GM12878 (cell line): ENCODE results near the gene ITPR2. TPM values are rescaled to one million over a fixed set of nuclear protein-coding genes. Genes with fewer than 3 reads are reported as not detected.

Source experiments
- ATAC-seq: fragments of 200-7000 bp; cut with Tn5 transposase; 3 replicates; pipeline ENCODE4 v1.9.1; 2020; ENCODE audit warnings: mild to moderate bottlenecking, moderate library complexity
- BruUV-seq: library from RNA; stranded (reverse); fragments of 400-500 nt; replicated peaks from 2 replicates; lab custom pipeline; 2021; lab: Mats Ljungman, UMichigan
- CTCF ChIA-PET: fragments of 300-600 bp; sonication (Branson Sonifier 250); formaldehyde crosslinking; extraction: SDS; loops from one replicate; lab custom pipeline; 2021; ENCODE audit warnings: inconsistent platforms; lab: Yijun Ruan, JAX
- POLR2A ChIA-PET: fragments of 350-600 bp; formaldehyde crosslinking; extraction: SDS; loops from one replicate; lab custom pipeline; 2021; ENCODE audit warnings: inconsistent platforms; lab: Charles Lee
- RAD21 ChIA-PET: fragments of 300-600 bp; sonication (Branson Sonifier 250); formaldehyde crosslinking; loops from one replicate; lab custom pipeline; 2023; ENCODE audit warnings: antibody characterized with exemption; ENCODE audit not compliant: unreplicated experiment; lab: Charles Lee
- SMC1A ChIA-PET: fragments of 300-600 bp; sonication (Branson Sonifier 250); formaldehyde crosslinking; loops from one replicate; lab custom pipeline; 2023; ENCODE audit not compliant: unreplicated experiment, uncharacterized antibody; lab: Charles Lee
- DNase-seq: peaks from one replicate; pipeline ENCODE4 v3.0.0-alpha.2; 2011; ENCODE audit warnings: low read depth, low spot score
- FAIRE-seq: peaks from 3 replicates; lab custom pipeline; 2011; peaks lifted over from hg19 to GRCh38; lab: Jason Lieb, UNC
- H2AFZ ChIP-seq: 2 replicates; pipeline ENCODE4 v1.6.0; 2011; ENCODE audit warnings: low read depth, low read length, control low read depth; ENCODE audit not compliant: control insufficient read depth
- H3K27ac ChIP-seq: 2 replicates; pipeline ENCODE4 v1.5.1; 2011; ENCODE audit warnings: control low read depth; ENCODE audit not compliant: control insufficient read depth, insufficient read depth
- H3K27me3 ChIP-seq, 2 experiments: replicated peaks in 1 of 2; 2 replicates each; pipeline versions ENCODE4 v1.6.0 to v1.6.1; 2011; ENCODE audit warnings: low read length in 1 of 2; ENCODE audit not compliant: control insufficient read depth in 2 of 2, insufficient read depth in 2 of 2
- H3K36me3 ChIP-seq, 2 experiments: 2 replicates each; pipeline ENCODE4 v1.5.1; 2011; ENCODE audit warnings: low read length in 1 of 2; ENCODE audit not compliant: control insufficient read depth in 2 of 2, insufficient read depth in 2 of 2
- H3K4me1 ChIP-seq: 2 replicates; pipeline ENCODE4 v1.6.1; 2011; ENCODE audit warnings: mild to moderate bottlenecking, low read length, moderate library complexity, mixed read lengths; ENCODE audit not compliant: control insufficient read depth, insufficient read depth
- H3K4me2 ChIP-seq: 2 replicates; pipeline ENCODE4 v1.6.0; 2011; ENCODE audit warnings: control low read depth; ENCODE audit not compliant: control insufficient read depth, insufficient read depth
- H3K4me3 ChIP-seq: fragments of 200-600 bp; sonication (generic); 2 replicates; pipeline ENCODE4 v1.5.1; 2016
- H3K79me2 ChIP-seq: 2 replicates; pipeline ENCODE4 v1.6.0; 2011; ENCODE audit warnings: low read length; ENCODE audit not compliant: control insufficient read depth, insufficient read depth
- H3K9ac ChIP-seq: 2 replicates; pipeline ENCODE4 v1.8.0; 2011; ENCODE audit warnings: low read length, control low read depth, mixed read lengths; ENCODE audit not compliant: control insufficient read depth, insufficient read depth
- H3K9me3 ChIP-seq: replicated peaks from 3 replicates; pipeline ENCODE4 v1.5.1; 2011; ENCODE audit warnings: mild to moderate bottlenecking, low read length; ENCODE audit not compliant: control insufficient read depth, insufficient read depth
- H4K20me1 ChIP-seq: 2 replicates; pipeline ENCODE4 v1.6.0; 2011; ENCODE audit not compliant: control insufficient read depth, insufficient read depth
- ATF7 ChIP-seq: fragments of 450-650 bp; IDR thresholded peaks from 2 replicates; pipeline ENCODE4 v1.6.1; 2016; ENCODE audit warnings: low read depth, mild to moderate bottlenecking
- CBX3 ChIP-seq: fragments of 200-600 bp; sonication (generic); IDR thresholded peaks from 2 replicates; pipeline ENCODE4 v1.6.1; 2016; ENCODE audit warnings: low read depth, borderline replicate concordance
- DPF2 ChIP-seq: fragments of 450-650 bp; IDR thresholded peaks from 2 replicates; pipeline ENCODE4 v1.6.1; 2017; ENCODE audit warnings: mild to moderate bottlenecking
- IKZF2 ChIP-seq, 2 experiments: fragments of 450-650 bp; IDR thresholded peaks; 2 replicates each; pipeline ENCODE4 v1.6.1; 2017; ENCODE audit warnings: mild to moderate bottlenecking in 2 of 2, moderate library complexity in 2 of 2
- MTA3 ChIP-seq: IDR thresholded peaks from 2 replicates; pipeline ENCODE4 v1.6.1; 2012; ENCODE audit warnings: low read length, inconsistent platforms, borderline replicate concordance
- NFXL1 ChIP-seq: fragments of 450-650 bp; IDR thresholded peaks from 2 replicates; pipeline ENCODE4 v1.6.1; 2017; ENCODE audit warnings: antibody characterized with exemption, mild to moderate bottlenecking, borderline replicate concordance
- NFYB ChIP-seq: IDR thresholded peaks from 2 replicates; pipeline ENCODE4 v1.6.1; 2011; ENCODE audit warnings: low read depth, mild to moderate bottlenecking, low read length, improper control_type of control experiment, moderate library complexity; ENCODE audit not compliant: insufficient read depth
- POLR2AphosphoS2 ChIP-seq: IDR thresholded peaks from 2 replicates; pipeline ENCODE4 v1.6.1; 2011; ENCODE audit warnings: low read depth, mild to moderate bottlenecking, low read length, improper control_type of control experiment, moderate library complexity
- SIN3A ChIP-seq: IDR thresholded peaks from 2 replicates; pipeline ENCODE4 v1.6.1; 2012; ENCODE audit warnings: low read depth, low read length, improper control_type of control experiment
- SMARCA5 ChIP-seq: fragments of 450-650 bp; IDR thresholded peaks from 2 replicates; pipeline ENCODE4 v1.6.1; 2017; ENCODE audit warnings: mild to moderate bottlenecking
- SREBF2 ChIP-seq: IDR thresholded peaks from 2 replicates; pipeline ENCODE4 v1.6.1; 2012; ENCODE audit warnings: mild to moderate bottlenecking, low read length
- TAF1 ChIP-seq: IDR thresholded peaks from 2 replicates; pipeline ENCODE4 v1.6.1; 2011; ENCODE audit warnings: mild to moderate bottlenecking, low read depth, low read length, borderline replicate concordance
- WGBS: methylation state at CpG from one replicate; pipeline ENCODE4 v1.1.6; 2016; ENCODE audit warnings: low lambda C conversion rate; ENCODE audit not compliant: insufficient replicate concordance, insufficient coverage; ENCODE audit errors: missing lambda C conversion rate; 5-methylcytosine and 5-hydroxymethylcytosine counted together
- in situ Hi-C: fragments of 300-500 bp; cut with MboI; formaldehyde crosslinking; loops from 9 replicates; pipeline ENCODE4 v1.14.3; 2018; ENCODE audit warnings: mixed read lengths
- intact Hi-C: fragments of 100-400 bp; cut with micrococcal nuclease; formaldehyde crosslinking; loops from one replicate; pipeline ENCODE4 v1.14.2; 2022; ENCODE audit not compliant: unreplicated experiment
- polyA plus RNA-seq, 11 experiments: library from polyadenylated mRNA; depleted of rRNA in 4 of 11; unstranded in 6 of 11; stranded (reverse) in 5 of 11; fragments of >200 nt; fragmentation: Nextera tagmentation in 4 of 11; fragmentation: Illumina TruSeq in 1 of 11; extraction: Ambion mirVana in 4 of 11; extraction: Trizol in 1 of 11; gene quantifications; 1 replicate in 1 of 11; 2 replicates in 10 of 11; pipeline versions ENCODE4 v1.2.1 to v1.2.3, GENCODE V29; 2011 to 2016; ENCODE audit warnings: inconsistent platforms in 2 of 11, missing spikeins in 2 of 11, low read depth in 1 of 11
- total RNA-seq, 4 experiments: library from RNA; depleted of rRNA in 3 of 4; stranded (reverse); fragments of >200 nt in 3 of 4; fragmentation: Illumina TruSeq in 1 of 4; extraction: Trizol in 1 of 4; gene quantifications; 2 replicates each; pipeline versions ENCODE4 v1.2.1 to v1.2.3, GENCODE V29; 2013 to 2021

The ITPR2 gene
- total and polyA plus RNA-seq, 10 of the 15 experiments (the other 5 are each of a cell fraction or from before 2014, with no cell fraction given), result 7.5 to 76.2 (median 47.1) TPM

GRCh38 chr12:26467351-26467750 lies 365.6 kb downstream of the ITPR2 start:
- FAIRE-seq (no peak), ATAC-seq (no peak), DNase-seq (no peak)
- Histone ChIP-seq H3K79me2 (no peaks in the 10 kb centered on the region), H3K9ac (no peak overlapping the region), H3K9me3 (no peaks in the 10 kb centered on the region), H3K4me3 (no peak overlapping the region), H3K4me2 (no peak overlapping the region), H3K27me3 (no peaks in the 10 kb centered on the region), H4K20me1 (no peaks in the 10 kb centered on the region; the same call in 1 of the 2 replicates), H2AFZ (no peak overlapping the region), H3K36me3 (peaks cover 0 to 7% of the 10 kb centered on the region in 2 experiments; a peak in 3 of 4 replicates), H3K27ac (no peak overlapping the region), H3K4me1 (peaks cover 18% of the 10 kb centered on the region)
- no peak for TF ChIP-seq TAF1
- 93% methylated on average over 1 of the region's 1 CpG for WGBS
- ChIA-PET SMC1A (interaction anchor here (1.2 to 1.9 kb wide), 5 partner anchors 12 to 368 kb away, joined by 3 to 9 read pairs (median 3); no protein-coding TSS in a partner anchor), POLR2A (interaction anchor here (0.5 kb wide), 1 partner anchor 1095 kb away, joined by 6 read pairs; no protein-coding TSS in a partner anchor), CTCF (interaction anchor here (1.0 to 1.6 kb wide), 2 partner anchors 37 to 234 kb away, joined by 3 to 4 read pairs; no protein-coding TSS in a partner anchor), RAD21 (interaction anchor here (1.8 kb wide), 1 partner anchor 349 kb away, joined by 7 read pairs; no protein-coding TSS in a partner anchor)
- in situ Hi-C loops, result no loop called here
- BruUV-seq, result no TSS peak
- intact Hi-C loops, result no loop called here

- Histone ChIP-seq H3K36me3 (peaks cover 0 to 7% of the 10 kb centered on the region in 2 experiments; a peak in 3 of 4 replicates), H3K4me1 (peaks cover 15% of the 10 kb centered on the region), H4K20me1 (no peaks in the 10 kb centered on the region; the same call in 1 of the 2 replicates), H3K4me3 (no peak overlapping the region), H3K27ac (no peak overlapping the region), H3K79me2 (no peaks in the 10 kb centered on the region), H3K27me3 (no peaks in the 10 kb centered on the region), H3K9ac (no peak overlapping the region), H2AFZ (no peak overlapping the region), H3K9me3 (no peaks in the 10 kb centered on the region), H3K4me2 (no peak overlapping the region)
- WGBS, result 92% methylated on average over 2 of the region's 2 CpGs
- in situ Hi-C loops (no loop called here), intact Hi-C loops (no loop called here)
- POLR2A ChIA-PET, result interaction anchor here (0.5 kb wide), 1 partner anchor 1094 kb away, joined by 6 read pairs; no protein-coding TSS in a partner anchor
- ATAC-seq, result no peak
- RAD21 ChIA-PET, result interaction anchor here (1.0 to 1.8 kb wide), 3 partner anchors 32 to 348 kb away, joined by 3 to 7 read pairs (median 3); no protein-coding TSS in a partner anchor
- no TSS peak for BruUV-seq
- DNase-seq, result no peak
- FAIRE-seq, result no peak
- no peak for TF ChIP-seq CBX3
- TF ChIP-seq SREBF2, result no peak
- no peak for TF ChIP-seq DPF2
- TF ChIP-seq IKZF2 (IDR thresholded peaks at IDR 0.05), result no peak
- no peak for TF ChIP-seq MTA3
- no peak for TF ChIP-seq POLR2AphosphoS2
- no peak for TF ChIP-seq SIN3A
- TF ChIP-seq ATF7, result no peak
- TF ChIP-seq NFXL1, result no peak
- TF ChIP-seq SMARCA5, result no peak
- TF ChIP-seq NFYB, result no peak
- CTCF ChIA-PET, result interaction anchor here (0.8 to 2.3 kb wide), 8 partner anchors 13 to 365 kb away, joined by 3 to 11 read pairs (median 3); no protein-coding TSS in a partner anchor
- SMC1A ChIA-PET, result interaction anchor here (0.8 to 1.9 kb wide), 11 partner anchors 8 to 368 kb away, joined by 3 to 9 read pairs (median 3); no protein-coding TSS in a partner anchor
Measured at GRCh38 chr12:26466726-26467125, 366.3 kb downstream of the ITPR2 start.
